GM03348 (cell line): ENCODE measurements around the gene HBE1.
"Not testable (repeated sequence)": the region's sequence is repeated elsewhere in the genome, so short reads cannot be mapped to it uniquely, and the experiment has no call there.

ENCODE experiments used
- DNase-seq: peaks from one replicate; pipeline ENCODE4 v3.0.0; 2012; ENCODE audit warnings: low spot score

Gene HBE1

DNA sequence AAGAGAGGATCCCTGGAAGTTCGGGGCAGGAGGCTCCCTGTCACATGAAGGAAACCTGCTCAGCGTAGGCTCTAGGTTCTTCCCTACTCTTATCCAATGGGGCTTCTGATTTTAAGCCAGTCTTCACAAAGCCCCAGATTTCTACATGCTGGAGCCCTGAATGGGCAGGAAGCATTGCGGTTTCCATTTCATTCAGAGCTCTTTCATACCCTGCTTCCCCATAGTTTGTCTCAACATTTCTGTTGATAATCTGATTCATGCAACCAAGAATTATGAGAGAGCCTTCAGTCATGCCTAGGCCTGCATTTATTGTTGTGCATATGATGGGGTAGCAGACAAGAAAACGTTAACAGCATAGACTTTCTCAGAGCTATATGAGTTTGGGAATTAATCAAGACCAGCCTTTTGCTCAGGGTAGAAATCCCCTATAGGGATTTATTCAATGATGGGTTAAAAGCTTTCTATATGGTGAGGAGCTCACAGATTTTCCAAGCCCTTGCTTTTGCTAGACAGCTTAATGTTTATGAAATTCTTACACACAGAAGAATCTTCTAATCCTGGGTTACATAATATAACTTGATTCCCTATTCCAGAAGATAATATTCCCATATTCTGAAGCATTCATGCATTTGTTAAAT, 16.1 kb upstream of the HBE1 start:
- peak; percentile 15 for DNase-seq

DNA sequence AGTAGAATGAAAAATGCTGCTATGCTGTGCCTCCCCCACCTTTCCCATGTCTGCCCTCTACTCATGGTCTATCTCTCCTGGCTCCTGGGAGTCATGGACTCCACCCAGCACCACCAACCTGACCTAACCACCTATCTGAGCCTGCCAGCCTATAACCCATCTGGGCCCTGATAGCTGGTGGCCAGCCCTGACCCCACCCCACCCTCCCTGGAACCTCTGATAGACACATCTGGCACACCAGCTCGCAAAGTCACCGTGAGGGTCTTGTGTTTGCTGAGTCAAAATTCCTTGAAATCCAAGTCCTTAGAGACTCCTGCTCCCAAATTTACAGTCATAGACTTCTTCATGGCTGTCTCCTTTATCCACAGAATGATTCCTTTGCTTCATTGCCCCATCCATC, 14.9 kb upstream of the HBE1 start:
- no peak for DNase-seq

- no peak for DNase-seq
Measured at GRCh38 chr11:5283882-5284281, 14.1 kb upstream of the HBE1 start.

DNA sequence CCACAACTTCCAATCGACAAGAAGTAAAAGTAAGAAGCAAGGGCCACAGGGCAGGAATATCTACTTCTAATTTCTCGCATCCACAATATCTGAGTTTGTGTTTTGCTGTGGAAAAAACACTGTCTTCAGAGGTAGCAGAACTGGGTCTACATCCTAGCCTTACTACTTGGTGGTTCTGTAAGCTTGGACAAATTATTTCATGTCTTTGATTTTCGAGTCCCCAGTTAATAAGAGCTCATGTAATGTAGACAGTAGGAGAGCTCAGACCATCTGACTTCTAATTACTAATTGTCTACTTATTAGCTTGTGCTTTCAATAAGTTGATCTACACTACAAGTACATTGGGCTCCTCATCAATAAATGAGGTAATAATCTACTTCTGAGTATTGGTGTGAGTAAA, 13.3 kb upstream of the HBE1 start:
- no peak for DNase-seq

- DNase-seq, result no peak
Measured at GRCh38 chr11:5282628-5283027, 12.9 kb upstream of the HBE1 start.

DNA sequence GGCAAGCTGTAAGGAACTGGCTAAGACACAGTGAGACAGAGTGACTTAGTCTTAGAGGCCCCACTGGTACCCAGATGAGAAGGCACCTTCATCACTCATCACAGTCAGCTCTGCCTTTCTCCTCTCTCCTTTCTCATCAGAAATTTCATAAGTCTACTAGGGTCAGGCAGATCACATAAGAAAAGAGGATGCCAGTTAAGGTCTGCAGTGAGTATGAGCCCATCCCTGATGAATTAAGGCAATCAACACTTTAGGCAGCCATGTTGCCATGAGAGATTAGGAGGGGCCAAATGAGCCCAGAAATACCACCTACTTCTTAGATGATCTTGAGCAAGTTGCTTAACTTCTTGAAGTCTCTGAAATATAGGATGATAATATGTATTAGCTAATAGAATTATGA, 11.9 kb upstream of the HBE1 start:
- DNase-seq, result no peak

DNA sequence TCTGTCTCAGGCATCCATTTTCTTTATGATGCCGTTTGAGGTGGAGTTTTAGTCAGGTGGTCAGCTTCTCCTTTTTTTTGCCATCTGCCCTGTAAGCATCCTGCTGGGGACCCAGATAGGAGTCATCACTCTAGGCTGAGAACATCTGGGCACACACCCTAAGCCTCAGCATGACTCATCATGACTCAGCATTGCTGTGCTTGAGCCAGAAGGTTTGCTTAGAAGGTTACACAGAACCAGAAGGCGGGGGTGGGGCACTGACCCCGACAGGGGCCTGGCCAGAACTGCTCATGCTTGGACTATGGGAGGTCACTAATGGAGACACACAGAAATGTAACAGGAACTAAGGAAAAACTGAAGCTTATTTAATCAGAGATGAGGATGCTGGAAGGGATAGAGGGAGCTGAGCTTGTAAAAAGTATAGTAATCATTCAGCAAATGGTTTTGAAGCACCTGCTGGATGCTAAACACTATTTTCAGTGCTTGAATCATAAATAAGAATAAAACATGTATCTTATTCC, 10.9 kb upstream of the HBE1 start:
- peak; percentile 93 for DNase-seq

GRCh38 chr11:5279471-5280090, 9.8 kb upstream of the HBE1 start:
- DNase-seq, result no peak

GRCh38 chr11:5277807-5278382, 8.2 kb upstream of the HBE1 start:
- DNase-seq, result no peak

- no peak for DNase-seq
Measured at GRCh38 chr11:5276697-5277096, 7.0 kb upstream of the HBE1 start.

- DNase-seq, result no peak
Measured at GRCh38 chr11:5275369-5276110, 5.8 kb upstream of the HBE1 start.

- DNase-seq, result no peak
Measured at GRCh38 chr11:5274395-5274794, 4.7 kb upstream of the HBE1 start.

GRCh38 chr11:5272395-5273017, 2.8 kb upstream of the HBE1 start:
- DNase-seq, result no peak

DNA sequence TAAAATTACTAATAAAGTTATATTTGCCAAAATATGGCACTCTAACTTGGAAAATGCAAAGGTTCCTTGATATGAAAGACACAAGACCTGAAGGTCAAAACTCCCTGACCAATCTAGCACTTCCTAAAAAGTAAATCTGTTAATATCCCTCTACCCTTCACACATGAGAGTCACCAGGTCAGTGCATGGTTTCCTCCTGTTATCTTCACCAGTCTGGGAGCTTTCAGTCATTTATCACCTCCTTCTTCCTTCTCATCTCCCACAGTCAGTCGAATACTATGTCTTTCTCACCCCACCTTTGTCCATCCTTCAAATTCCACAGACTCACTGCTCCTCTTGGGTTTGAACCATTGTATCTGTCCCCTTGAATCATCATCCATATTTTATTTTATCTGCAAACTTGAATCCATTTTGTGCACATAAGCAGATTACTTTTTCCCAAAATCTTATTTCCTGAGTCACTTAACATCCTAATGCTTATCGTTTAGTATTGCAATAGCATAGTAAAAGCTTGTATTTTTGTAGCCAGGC, 2.6 kb downstream of the HBE1 start:
- no peak for DNase-seq

DNA sequence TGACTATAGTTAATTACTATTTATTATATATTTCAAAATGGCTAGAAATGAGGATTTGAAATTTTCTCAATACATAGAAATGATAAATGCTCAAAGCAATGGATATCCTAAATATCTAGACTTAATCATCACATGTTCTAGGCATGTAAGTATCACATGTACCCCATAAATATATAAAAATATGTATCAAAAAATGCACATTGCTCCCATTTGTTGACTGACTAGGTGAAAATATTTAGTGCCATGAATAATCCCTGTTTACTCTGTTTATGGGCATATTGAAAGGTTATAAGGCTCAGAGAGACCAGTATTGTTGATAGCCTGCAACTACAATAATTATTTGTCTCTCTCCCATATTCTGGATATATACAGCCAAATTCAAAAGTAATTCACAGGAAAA, 3.1 kb downstream of the HBE1 start:
- DNase-seq, result no peak

GRCh38 chr11:5265832-5266231, 3.9 kb downstream of the HBE1 start:
- no peak for DNase-seq

DNA sequence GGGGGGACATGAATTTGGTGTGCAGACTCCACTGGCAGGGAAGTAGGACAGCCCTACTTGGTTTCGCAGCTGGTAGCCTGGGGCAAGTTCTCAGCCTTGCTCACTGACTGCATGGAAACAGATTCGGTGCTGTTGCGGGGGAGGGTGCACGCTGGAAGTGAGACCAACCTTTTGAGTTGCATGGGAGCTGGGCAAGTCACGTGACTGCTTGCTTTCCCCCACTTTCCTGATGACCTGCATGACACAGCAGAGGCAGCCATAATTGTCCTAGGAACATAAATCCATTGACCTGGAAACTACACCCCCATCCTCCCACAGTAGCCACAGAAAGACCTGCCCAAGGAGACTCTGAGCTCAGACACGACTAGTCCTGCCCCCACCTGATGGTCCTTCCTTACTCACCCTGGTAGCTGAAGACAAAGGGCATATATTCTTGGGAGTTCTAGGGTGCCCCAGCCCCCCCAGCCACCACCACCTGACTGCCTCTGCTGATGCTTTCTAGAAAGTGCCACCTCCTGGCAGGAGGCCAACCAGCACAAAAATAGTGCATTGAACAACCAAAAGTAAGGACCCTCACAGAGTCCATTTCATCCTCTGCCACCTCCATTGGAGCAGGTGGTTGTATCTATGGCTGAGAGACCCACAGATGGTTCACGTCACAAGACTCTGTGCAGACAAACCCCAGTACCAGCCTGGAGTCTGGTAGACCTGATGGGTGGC, 11.0 kb downstream of the HBE1 start:
- DNase-seq, result no peak

- DNase-seq, result no peak
Measured at GRCh38 chr11:5257296-5257695, 12.4 kb downstream of the HBE1 start.

DNA sequence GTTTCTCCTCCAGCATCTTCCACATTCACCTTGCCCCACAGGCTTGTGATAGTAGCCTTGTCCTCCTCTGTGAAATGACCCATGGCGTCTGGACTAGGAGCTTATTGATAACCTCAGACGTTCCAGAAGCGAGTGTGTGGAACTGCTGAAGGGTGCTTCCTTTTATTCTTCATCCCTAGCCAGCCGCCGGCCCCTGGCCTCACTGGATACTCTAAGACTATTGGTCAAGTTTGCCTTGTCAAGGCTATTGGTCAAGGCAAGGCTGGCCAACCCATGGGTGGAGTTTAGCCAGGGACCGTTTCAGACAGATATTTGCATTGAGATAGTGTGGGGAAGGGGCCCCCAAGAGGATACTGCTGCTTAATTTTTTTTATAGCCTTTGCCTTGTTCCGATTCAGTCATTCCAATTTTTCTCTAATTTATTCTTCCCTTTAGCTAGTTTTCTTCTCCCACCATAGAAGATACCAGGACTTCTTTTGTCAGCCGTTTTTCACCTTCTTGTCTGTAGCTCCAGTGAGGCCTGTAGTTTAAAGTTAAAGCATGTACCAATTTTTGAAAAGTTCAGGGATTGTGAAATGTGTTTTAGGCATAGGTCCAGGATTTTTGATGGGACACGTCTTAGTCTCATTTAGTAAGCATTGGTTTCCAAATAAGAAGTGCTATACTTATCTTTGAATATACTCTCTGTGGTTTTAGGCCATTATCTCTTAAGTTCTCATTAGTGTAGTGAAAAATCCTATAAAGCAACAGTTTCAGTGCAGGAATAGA, 14.9 kb downstream of the HBE1 start, which contains the start of gene HBG2:
HBG2 (minus strand) TSS at position 136 of the 768 bp plus-strand sequence; CDS start at position 83, 53 bp downstream.
- not testable (repeated sequence) for DNase-seq

- DNase-seq, result not testable (repeated sequence)
Measured at GRCh38 chr11:5254023-5254422, 15.7 kb downstream of the HBE1 start.

GRCh38 chr11:5253440-5253839, 16.3 kb downstream of the HBE1 start:
- not testable (repeated sequence) for DNase-seq
